Left lung (tissue), 10 donors: ENCODE data around the gene PGAM2. TPM values are rescaled to one million over a fixed set of nuclear protein-coding genes. Genes with fewer than 3 reads are reported as not detected.
A peak's percentile ranks its signal among the peaks of the same experiment; 100 is the strongest.

ENCODE experiments used
- ATAC-seq: fragments of 200-7000 bp; cut with Tn5 transposase; one replicate; pipeline ENCODE4 v1.9.1; 2020; ENCODE audit warnings: moderate library complexity
- DNase-seq, 4 donors: peaks; one replicate each; pipeline ENCODE4 v3.0.0-alpha.2; 2013 to 2020
- H3K27ac ChIP-seq, 2 donors: fragments of 200-600 bp; sonication (generic) in 1 of 2; one replicate each; pipeline versions ENCODE4 v1.5.0 to v1.8.0; 2020 to 2021
- H3K27me3 ChIP-seq, 2 donors: fragments of 200-600 bp; sonication (generic) in 1 of 2; one replicate each; pipeline versions ENCODE4 v1.5.0 to v1.8.0; 2020 to 2021
- H3K36me3 ChIP-seq, 2 donors: fragments of 200-600 bp; sonication (generic) in 1 of 2; one replicate each; pipeline versions ENCODE4 v1.5.0 to v1.8.0; 2020 to 2021
- H3K4me1 ChIP-seq, 2 donors: fragments of 200-600 bp; one replicate each; pipeline ENCODE4 v1.8.0; 2021
- H3K4me3 ChIP-seq, 2 donors: fragments of 200-600 bp; sonication (generic) in 1 of 2; one replicate each; pipeline versions ENCODE4 v1.5.0 to v1.8.0; 2020 to 2021; ENCODE audit warnings: mild to moderate bottlenecking in 1 of 2
- H3K9me3 ChIP-seq, 2 donors: fragments of 200-600 bp; sonication (generic) in 1 of 2; one replicate each; pipeline versions ENCODE4 v1.5.0 to v1.8.0; 2020 to 2021
- intact Hi-C, 2 donors: fragments of 100-400 bp; cut with DNase I; formaldehyde crosslinking; loops; one replicate each; pipeline versions ENCODE4 v1.11.2 to v1.14.2; 2022
- polyA plus RNA-seq, 6 donors: library from polyadenylated mRNA; unstranded; fragments of 120-200 nt; gene quantifications; one replicate each; pipeline ENCODE4 v1.2.1, GENCODE V29; 2013; ENCODE audit not compliant: insufficient read length in 6 of 6
- total RNA-seq, 2 donors: library from RNA; stranded (reverse); fragmentation: NEBNext Ultra II Directional; extraction: Animal tissue kit (Norgen Biotek cat#: 25700); gene quantifications; one replicate each; pipeline ENCODE4 v1.2.1, GENCODE V29; 2021
- TF ChIP-seq, protein P1 (sequence below), 2 donors: fragments of 200-600 bp; sonication (generic) in 1 of 2; IDR thresholded peaks; one replicate each; pipeline versions ENCODE4 v1.5.0 to v1.8.0; 2021; ENCODE audit warnings: antibody characterized with exemption in 2 of 2
- donor health status: DM: no; HTN: yes; CAD: no.
- donor health status: DM: no; HTN: no; CAD: no.

Gene PGAM2
- total and polyA plus RNA-seq, 8 donors = 0.24 to 0.79 (median 0.52) TPM; not detected in 2

DNA sequence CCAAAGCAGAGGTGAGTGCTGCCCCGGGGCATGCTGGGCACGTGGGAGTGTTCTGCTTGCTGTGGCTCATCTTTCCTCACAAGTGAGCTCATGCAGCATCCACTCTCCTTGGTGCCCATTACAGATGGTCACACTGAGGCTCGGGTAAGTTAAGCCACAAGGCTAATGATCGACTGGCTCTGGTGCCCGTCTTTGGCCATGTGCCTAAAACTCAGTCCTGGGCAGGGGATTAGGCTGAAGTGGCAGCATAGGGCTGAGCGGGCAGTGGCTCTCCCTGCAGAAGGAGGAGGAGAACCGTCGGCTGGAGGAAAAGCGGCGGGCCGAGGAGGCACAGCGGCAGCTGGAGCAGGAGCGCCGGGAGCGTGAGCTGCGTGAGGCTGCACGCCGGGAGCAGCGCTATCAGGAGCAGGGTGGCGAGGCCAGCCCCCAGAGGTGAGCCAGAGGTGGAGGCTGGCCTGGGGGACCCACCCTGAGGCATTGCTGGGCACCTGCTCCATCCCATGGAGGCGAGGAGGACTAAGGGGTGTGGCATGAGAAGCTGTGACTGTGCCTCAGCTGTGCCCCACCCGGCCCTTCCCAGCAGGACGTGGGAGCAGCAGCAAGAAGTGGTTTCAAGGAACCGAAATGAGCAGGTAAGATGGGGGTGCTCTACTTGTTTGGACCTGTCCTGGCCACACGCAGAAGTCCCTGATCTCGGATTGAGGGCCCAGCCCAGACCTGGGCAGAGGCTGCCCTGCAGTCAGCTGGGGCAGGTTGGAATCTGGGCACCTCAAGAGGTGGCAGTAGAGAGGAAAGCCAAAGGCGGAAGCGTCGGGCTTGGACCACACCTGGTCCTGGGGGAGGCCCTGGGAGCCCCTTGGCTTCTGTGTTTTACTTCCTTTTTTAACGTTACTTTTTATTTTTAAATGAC lies 7.3 kb downstream of the PGAM2 start:
- Histone ChIP-seq H3K4me1 (no peaks in the 10 kb centered on the region), H3K9me3 (no peaks in the 10 kb centered on the region), H3K4me3 (no peak overlapping the region), H3K27me3 (no peaks in the 10 kb centered on the region), H3K27ac (no peak overlapping the region), H3K36me3 (peaks cover 0 to 100% of the 10 kb centered on the region in 2 donors)
- peak in 2 of 4 donors; percentile 17 to 61 for DNase-seq
- ATAC-seq = no peak
- intact Hi-C loops = no loop called here
- TF ChIP-seq, protein P1, sequence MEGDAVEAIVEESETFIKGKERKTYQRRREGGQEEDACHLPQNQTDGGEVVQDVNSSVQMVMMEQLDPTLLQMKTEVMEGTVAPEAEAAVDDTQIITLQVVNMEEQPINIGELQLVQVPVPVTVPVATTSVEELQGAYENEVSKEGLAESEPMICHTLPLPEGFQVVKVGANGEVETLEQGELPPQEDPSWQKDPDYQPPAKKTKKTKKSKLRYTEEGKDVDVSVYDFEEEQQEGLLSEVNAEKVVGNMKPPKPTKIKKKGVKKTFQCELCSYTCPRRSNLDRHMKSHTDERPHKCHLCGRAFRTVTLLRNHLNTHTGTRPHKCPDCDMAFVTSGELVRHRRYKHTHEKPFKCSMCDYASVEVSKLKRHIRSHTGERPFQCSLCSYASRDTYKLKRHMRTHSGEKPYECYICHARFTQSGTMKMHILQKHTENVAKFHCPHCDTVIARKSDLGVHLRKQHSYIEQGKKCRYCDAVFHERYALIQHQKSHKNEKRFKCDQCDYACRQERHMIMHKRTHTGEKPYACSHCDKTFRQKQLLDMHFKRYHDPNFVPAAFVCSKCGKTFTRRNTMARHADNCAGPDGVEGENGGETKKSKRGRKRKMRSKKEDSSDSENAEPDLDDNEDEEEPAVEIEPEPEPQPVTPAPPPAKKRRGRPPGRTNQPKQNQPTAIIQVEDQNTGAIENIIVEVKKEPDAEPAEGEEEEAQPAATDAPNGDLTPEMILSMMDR (IDR thresholded peaks at IDR 0.05) = no peak

DNA sequence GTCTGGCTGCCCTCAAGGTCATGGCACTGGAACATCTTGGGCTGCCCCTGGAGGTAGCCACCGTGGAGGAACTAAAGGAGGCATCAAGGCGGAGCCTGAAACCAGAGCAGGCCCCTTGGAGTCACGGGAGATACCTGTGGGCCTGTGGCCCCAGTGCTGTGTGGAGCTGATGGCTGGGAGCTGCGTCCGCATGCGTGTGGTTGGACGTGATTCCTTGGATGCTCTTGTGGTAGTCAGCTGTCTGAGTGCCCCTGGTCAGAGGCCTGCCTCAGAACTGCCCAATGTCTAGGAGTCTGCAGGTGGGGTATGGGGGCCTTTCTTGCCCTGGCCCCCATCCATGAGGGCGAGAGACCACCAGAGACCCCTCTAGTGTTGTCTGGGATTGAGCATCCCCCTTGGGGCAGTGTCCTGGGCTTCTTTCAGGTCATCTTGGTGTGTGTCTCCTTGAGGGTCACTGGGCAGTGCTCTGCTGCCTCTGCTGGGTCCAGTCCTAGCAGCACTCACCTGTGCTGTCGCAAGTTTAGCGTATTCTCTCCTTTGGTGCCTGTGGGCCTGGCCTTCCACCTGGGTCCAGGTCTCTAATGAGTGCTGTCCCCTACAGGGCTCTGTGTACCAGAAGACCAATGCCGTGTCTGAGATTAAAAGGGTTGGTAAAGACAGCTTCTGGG lies 8.1 kb downstream of the PGAM2 start:
- H3K9me3 ChIP-seq = no peaks in the 10 kb centered on the region
- H3K27ac ChIP-seq = no peak overlapping the region
- ATAC-seq (no peak), DNase-seq (peak in 1 of 4 donors; percentile 6)
- H3K36me3 ChIP-seq = peaks cover 0 to 100% of the 10 kb centered on the region in 2 donors
- TF ChIP-seq, protein P1 (IDR thresholded peaks at IDR 0.05) = no peak
- H3K4me1 ChIP-seq = peaks cover 0 to 2% of the 10 kb centered on the region in 2 donors
- intact Hi-C loops = no loop called here
- H3K4me3 ChIP-seq = no peak overlapping the region
- no peaks in the 10 kb centered on the region for H3K27me3 ChIP-seq

- ATAC-seq (no peak), DNase-seq (no peak)
- H3K27me3 ChIP-seq = no peaks in the 10 kb centered on the region
- intact Hi-C loops = no loop called here
- H3K4me1 ChIP-seq = peaks cover 0 to 9% of the 10 kb centered on the region in 2 donors
- peaks cover 0 to 100% of the 10 kb centered on the region in 2 donors for H3K36me3 ChIP-seq
- TF ChIP-seq, protein P1 (IDR thresholded peaks at IDR 0.05) = no peak
- H3K27ac ChIP-seq = no peak overlapping the region
- no peak overlapping the region for H3K4me3 ChIP-seq
- H3K9me3 ChIP-seq = no peaks in the 10 kb centered on the region
These were observed 8.7 kb downstream of the PGAM2 start for GRCh38 chr7:44056681-44057080.

- H3K27me3 ChIP-seq = no peaks in the 10 kb centered on the region
- ATAC-seq = no peak
- peaks cover 0 to 98% of the 10 kb centered on the region in 2 donors for H3K36me3 ChIP-seq
- H3K4me3 ChIP-seq = no peak overlapping the region
- no peak for DNase-seq
- peaks cover 0 to 40% of the 10 kb centered on the region in 2 donors for H3K4me1 ChIP-seq
- H3K27ac ChIP-seq = no peak overlapping the region
- intact Hi-C loops = no loop called here
- TF ChIP-seq, protein P1 (IDR thresholded peaks at IDR 0.05) = no peak
- no peaks in the 10 kb centered on the region for H3K9me3 ChIP-seq
These were observed 12.5 kb downstream of the PGAM2 start for GRCh38 chr7:44052771-44053365.
